Lower leg skin (tissue), 3 donors: Measurements from ENCODE around the gene PYCR2.
"Not testable (repeated sequence)": the region's sequence is repeated elsewhere in the genome, so short reads cannot be mapped to it uniquely, and the experiment has no call there.

ENCODE experiments used
- CTCF ChIP-seq, 3 donors: fragments of 450-650 bp; IDR thresholded peaks; one replicate each; pipeline ENCODE4 v1.5.1; 2016; ENCODE audit warnings: antibody characterized with exemption in 3 of 3, mild to moderate bottlenecking in 3 of 3, moderate library complexity in 2 of 3
- POLR2A ChIP-seq, 2 donors: fragments of 450-650 bp; IDR thresholded peaks; one replicate each; pipeline ENCODE4 v1.6.1; 2016 to 2017; ENCODE audit warnings: antibody characterized with exemption in 2 of 2, mild to moderate bottlenecking in 1 of 2, moderate library complexity in 1 of 2

DNA sequence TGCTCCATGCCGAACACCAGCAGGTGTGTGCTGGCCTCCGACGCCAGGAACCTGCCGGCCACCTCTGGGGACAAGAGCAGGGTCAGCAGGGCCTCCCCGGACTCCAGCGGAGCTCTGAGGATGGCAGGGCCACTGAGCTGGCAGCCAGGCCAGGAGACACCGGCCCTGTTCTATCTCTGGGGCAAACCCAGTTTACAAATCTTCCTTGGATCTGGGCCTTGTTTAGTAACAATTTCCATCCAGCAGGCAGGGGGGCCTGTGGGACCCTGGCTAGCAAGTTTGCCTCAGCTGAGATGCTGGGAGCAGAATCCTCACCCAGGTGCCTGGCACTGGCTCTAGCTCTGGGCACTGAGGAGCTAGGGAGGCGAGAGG, 15.9 kb upstream of the PYCR2 start:
- not testable (repeated sequence) for TF ChIP-seq CTCF, POLR2A (IDR thresholded peaks at IDR 0.05)
